HCT116 (cell line): ENCODE data around the gene ARHGAP23. TPM values are rescaled to one million over a fixed set of nuclear protein-coding genes. Genes with fewer than 3 reads are reported as not detected.
"Not testable (repeated sequence)": the region's sequence is repeated elsewhere in the genome, so short reads cannot be mapped to it uniquely, and the experiment has no call there.

Experiments used
- ATAC-seq: fragments of 200-7000 bp; cut with Tn5 transposase; 2 replicates; pipeline ENCODE4 v1.9.1; 2020; ENCODE audit warnings: mild to moderate bottlenecking, moderate library complexity
- BruUV-seq: library from RNA; stranded (reverse); fragments of 400-500 nt; replicated peaks from 2 replicates; lab custom pipeline; 2021; lab: Mats Ljungman, UMichigan
- CTCF ChIA-PET: fragments of 300-600 bp; sonication (Branson Sonifier 250); formaldehyde crosslinking; loops from one replicate; lab custom pipeline; 2021; ENCODE audit warnings: antibody characterized with exemption; lab: Charles Lee
- POLR2A ChIA-PET: fragments of 300-600, 350-600 bp; sonication (Branson Sonifier 250); formaldehyde crosslinking; loops from one replicate; lab custom pipeline; 2021; ENCODE audit warnings: antibody characterized with exemption; lab: Charles Lee
- RAD21 ChIA-PET, 2 experiments: fragments of 300-600 bp; sonication (Branson Sonifier 250); formaldehyde crosslinking; loops; one replicate each; lab custom pipeline; 2023; ENCODE audit warnings: low total read pairs in 2 of 2; ENCODE audit not compliant: uncharacterized antibody in 2 of 2, unreplicated experiment in 2 of 2, low non-redundant PET in 1 of 2; lab: Charles Lee
- DNase-seq: peaks from one replicate; pipeline ENCODE4 v3.0.0-alpha.2; 2010; ENCODE audit warnings: low read depth, low spot score
- H2AFZ ChIP-seq: fragments of 200-600 bp; shearing (Covaris generic), sonication (generic); 2 replicates; pipeline ENCODE4 v1.6.1; 2017; ENCODE audit warnings: low read depth, mixed run types, mixed read lengths, antibody characterized with exemption, low read length; ENCODE audit not compliant: poor library complexity, severe bottlenecking
- H3K27ac ChIP-seq: 2 replicates; pipeline ENCODE4 v1.5.1; 2012; ENCODE audit warnings: low read depth, low read length
- H3K27me3 ChIP-seq: fragments of 200-600 bp; sonication (generic); 2 replicates; pipeline ENCODE4 v1.6.1; 2016; ENCODE audit warnings: mixed run types, low read length, mixed read lengths; ENCODE audit not compliant: insufficient read depth
- H3K36me3 ChIP-seq, 2 experiments: fragments of 200-500 bp in 1 of 2; fragments of 200-600 bp in 1 of 2; sonication (Bioruptor generic) in 1 of 2; sonication (generic) in 1 of 2; 2 replicates each; pipeline versions ENCODE4 v1.5.1 to v1.6.1; 2014 to 2016; ENCODE audit warnings: low read length in 2 of 2, inconsistent platforms in 1 of 2, mixed read lengths in 1 of 2, mixed run types in 1 of 2; ENCODE audit not compliant: insufficient read depth in 2 of 2, control insufficient read depth in 1 of 2
- H3K4me1 ChIP-seq, 2 experiments: fragments of 200-600 bp in 1 of 2; sonication (generic) in 1 of 2; 2 replicates each; pipeline versions ENCODE4 v1.5.1 to v1.6.1; 2012 to 2017; ENCODE audit warnings: low read length in 2 of 2, inconsistent platforms in 1 of 2, mild to moderate bottlenecking in 1 of 2, mixed read lengths in 1 of 2, mixed run types in 1 of 2, moderate library complexity in 1 of 2; ENCODE audit not compliant: insufficient read depth in 2 of 2, control insufficient read depth in 1 of 2
- H3K4me2 ChIP-seq: fragments of 200-600 bp; sonication (generic); 2 replicates; pipeline ENCODE4 v1.6.1; 2017; ENCODE audit warnings: mixed run types, low read length, mixed read lengths
- H3K4me3 ChIP-seq, 2 experiments: fragments of 200-600 bp in 1 of 2; sonication (generic) in 1 of 2; replicated peaks in 1 of 2; 2 replicates each; pipeline ENCODE4 v1.5.1; 2011 to 2016; ENCODE audit warnings: low read length in 2 of 2, control low read depth in 1 of 2, low read depth in 1 of 2, mild to moderate bottlenecking in 1 of 2, mixed read lengths in 1 of 2, mixed run types in 1 of 2
- H3K79me2 ChIP-seq: fragments of 200-600 bp; sonication (generic); 2 replicates; pipeline ENCODE4 v1.6.1; 2017; ENCODE audit warnings: mild to moderate bottlenecking, mixed run types, low read length, moderate library complexity, mixed read lengths; ENCODE audit not compliant: insufficient read depth
- H3K9ac ChIP-seq: fragments of 200-600 bp; sonication (generic); 2 replicates; pipeline ENCODE4 v1.6.1; 2016; ENCODE audit warnings: low read length, mixed read lengths
- H3K9me2 ChIP-seq: fragments of 200-600 bp; sonication (generic), shearing (Covaris generic); 2 replicates; pipeline ENCODE4 v1.6.1; 2017; ENCODE audit warnings: mixed run types, mild to moderate bottlenecking, moderate library complexity; ENCODE audit not compliant: insufficient read depth
- H3K9me3 ChIP-seq, 2 experiments: fragments of 200-500 bp in 1 of 2; fragments of 200-600 bp in 1 of 2; sonication (Bioruptor generic) in 1 of 2; sonication (generic) in 1 of 2; 2 replicates each; pipeline ENCODE4 v1.6.1; 2014 to 2017; ENCODE audit warnings: low read length in 2 of 2, mixed read lengths in 2 of 2, inconsistent platforms in 1 of 2, low read depth in 1 of 2, mild to moderate bottlenecking in 1 of 2, mixed run types in 1 of 2, moderate library complexity in 1 of 2; ENCODE audit not compliant: control insufficient read depth in 1 of 2, insufficient read depth in 1 of 2
- H4K20me1 ChIP-seq: fragments of 200-600 bp; sonication (generic), shearing (Covaris generic); 2 replicates; pipeline ENCODE4 v1.6.1; 2017; ENCODE audit warnings: mixed run types, mild to moderate bottlenecking, moderate library complexity; ENCODE audit not compliant: insufficient read depth
- CTCF ChIP-seq, 3 experiments: fragments of 200-600 bp in 1 of 3; sonication (generic) in 1 of 3; IDR thresholded peaks in 2 of 3; conservative IDR thresholded peaks in 1 of 3; 2 replicates each; pipeline ENCODE4 v1.5.1; 2012 to 2017; ENCODE audit warnings: low read depth in 2 of 3, low read length in 2 of 3, antibody characterized with exemption in 1 of 3, borderline replicate concordance in 1 of 3, control low read depth in 1 of 3, mild to moderate bottlenecking in 1 of 3, mixed read lengths in 1 of 3, mixed run types in 1 of 3, moderate library complexity in 1 of 3; ENCODE audit not compliant: insufficient read depth in 1 of 3
- EZH2phosphoT487 ChIP-seq: fragments of 200-600 bp; IDR thresholded peaks from 2 replicates; pipeline ENCODE4 v1.6.1; 2018; ENCODE audit warnings: antibody characterized with exemption, borderline replicate concordance
- JUND ChIP-seq: IDR thresholded peaks from 2 replicates; pipeline ENCODE4 v1.6.1; 2012
- SRF ChIP-seq: IDR thresholded peaks from 2 replicates; pipeline ENCODE4 v1.6.1; 2012; ENCODE audit warnings: low read depth
- intact Hi-C: fragments of 100-400 bp; cut with micrococcal nuclease; formaldehyde crosslinking; loops from 2 replicates; pipeline ENCODE4 v1.10.0; 2022
- total RNA-seq: library from RNA; stranded (reverse); gene quantifications from one replicate; pipeline ENCODE4 v1.2.1, GENCODE V29; 2021; ENCODE audit not compliant: unreplicated experiment
- TF ChIP-seq, protein P1 (sequence below): IDR thresholded peaks from 2 replicates; pipeline ENCODE4 v1.6.1; 2012; ENCODE audit warnings: low read depth
- TF ChIP-seq, protein P2 (sequence below): IDR thresholded peaks from 2 replicates; pipeline ENCODE4 v1.6.1; 2012

ARHGAP23 gene
- total RNA-seq, 1 experiment from 2014 or later, result 41.0 TPM

DNA sequence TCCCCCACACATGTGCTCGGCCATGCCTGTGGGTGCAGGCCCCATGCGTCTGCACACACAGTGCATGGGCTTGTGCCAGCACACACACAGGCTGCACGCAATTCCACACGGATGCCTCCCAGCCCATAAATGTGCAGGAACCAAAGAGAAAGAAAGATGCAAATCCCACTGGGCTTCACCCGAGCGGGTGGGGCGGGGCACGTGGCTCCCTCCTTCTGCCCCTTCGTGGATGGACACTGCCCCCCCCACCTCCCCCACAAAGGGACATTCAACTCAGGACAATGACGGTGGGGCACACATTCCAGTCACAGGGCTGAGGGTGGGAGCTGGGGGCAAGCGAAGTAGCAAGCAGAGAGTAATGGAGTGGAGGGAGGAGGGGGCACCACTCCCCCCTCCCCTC is 102.6 kb downstream of the ARHGAP23 start:
- DNase-seq, H3K9me3 ChIP-seq, H3K9ac ChIP-seq, CTCF ChIA-PET, intact Hi-C loops, H3K27ac ChIP-seq, H3K27me3 ChIP-seq, POLR2A ChIA-PET, RAD21 ChIA-PET, H3K36me3 ChIP-seq, ATAC-seq, H3K4me2 ChIP-seq, H3K79me2 ChIP-seq, H4K20me1 ChIP-seq, BruUV-seq, H2AFZ ChIP-seq, H3K9me2 ChIP-seq, H3K4me3 ChIP-seq, H3K4me1 ChIP-seq: not testable (repeated sequence)

GRCh38 chr17:38531761-38532160 is 103.5 kb downstream of the ARHGAP23 start:
- H3K79me2 ChIP-seq, H3K4me1 ChIP-seq, BruUV-seq, H3K27ac ChIP-seq, intact Hi-C loops, DNase-seq, H3K27me3 ChIP-seq, H3K4me3 ChIP-seq, H3K4me2 ChIP-seq, H3K9ac ChIP-seq, ATAC-seq, H3K9me3 ChIP-seq, H3K9me2 ChIP-seq, H2AFZ ChIP-seq, CTCF ChIA-PET, H4K20me1 ChIP-seq, POLR2A ChIA-PET, RAD21 ChIA-PET, H3K36me3 ChIP-seq: not testable (repeated sequence)

GRCh38 chr17:38532451-38532850 is 104.2 kb downstream of the ARHGAP23 start:
- no TSS peak for BruUV-seq
- Histone ChIP-seq H3K4me3 (no peak overlapping the region), H3K9me3 (no peaks in the 10 kb centered on the region), H3K36me3 (no peaks in the 10 kb centered on the region), H3K9ac (no peak overlapping the region), H3K4me1 (no peaks in the 10 kb centered on the region), H3K27ac (no peak overlapping the region), H3K9me2 (no peaks in the 10 kb centered on the region), H2AFZ (no peak overlapping the region), H3K4me2 (no peak overlapping the region), H3K27me3 (no peaks in the 10 kb centered on the region), H4K20me1 (no peaks in the 10 kb centered on the region), H3K79me2 (no peaks in the 10 kb centered on the region)
- TF ChIP-seq, protein P1, sequence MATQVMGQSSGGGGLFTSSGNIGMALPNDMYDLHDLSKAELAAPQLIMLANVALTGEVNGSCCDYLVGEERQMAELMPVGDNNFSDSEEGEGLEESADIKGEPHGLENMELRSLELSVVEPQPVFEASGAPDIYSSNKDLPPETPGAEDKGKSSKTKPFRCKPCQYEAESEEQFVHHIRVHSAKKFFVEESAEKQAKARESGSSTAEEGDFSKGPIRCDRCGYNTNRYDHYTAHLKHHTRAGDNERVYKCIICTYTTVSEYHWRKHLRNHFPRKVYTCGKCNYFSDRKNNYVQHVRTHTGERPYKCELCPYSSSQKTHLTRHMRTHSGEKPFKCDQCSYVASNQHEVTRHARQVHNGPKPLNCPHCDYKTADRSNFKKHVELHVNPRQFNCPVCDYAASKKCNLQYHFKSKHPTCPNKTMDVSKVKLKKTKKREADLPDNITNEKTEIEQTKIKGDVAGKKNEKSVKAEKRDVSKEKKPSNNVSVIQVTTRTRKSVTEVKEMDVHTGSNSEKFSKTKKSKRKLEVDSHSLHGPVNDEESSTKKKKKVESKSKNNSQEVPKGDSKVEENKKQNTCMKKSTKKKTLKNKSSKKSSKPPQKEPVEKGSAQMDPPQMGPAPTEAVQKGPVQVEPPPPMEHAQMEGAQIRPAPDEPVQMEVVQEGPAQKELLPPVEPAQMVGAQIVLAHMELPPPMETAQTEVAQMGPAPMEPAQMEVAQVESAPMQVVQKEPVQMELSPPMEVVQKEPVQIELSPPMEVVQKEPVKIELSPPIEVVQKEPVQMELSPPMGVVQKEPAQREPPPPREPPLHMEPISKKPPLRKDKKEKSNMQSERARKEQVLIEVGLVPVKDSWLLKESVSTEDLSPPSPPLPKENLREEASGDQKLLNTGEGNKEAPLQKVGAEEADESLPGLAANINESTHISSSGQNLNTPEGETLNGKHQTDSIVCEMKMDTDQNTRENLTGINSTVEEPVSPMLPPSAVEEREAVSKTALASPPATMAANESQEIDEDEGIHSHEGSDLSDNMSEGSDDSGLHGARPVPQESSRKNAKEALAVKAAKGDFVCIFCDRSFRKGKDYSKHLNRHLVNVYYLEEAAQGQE, result no peak
- TF ChIP-seq, protein P2, sequence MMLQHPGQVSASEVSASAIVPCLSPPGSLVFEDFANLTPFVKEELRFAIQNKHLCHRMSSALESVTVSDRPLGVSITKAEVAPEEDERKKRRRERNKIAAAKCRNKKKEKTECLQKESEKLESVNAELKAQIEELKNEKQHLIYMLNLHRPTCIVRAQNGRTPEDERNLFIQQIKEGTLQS, result no peak
- no peak for TF ChIP-seq JUND
- no peak for TF ChIP-seq EZH2phosphoT487
- no peak for TF ChIP-seq SRF
- TF ChIP-seq CTCF (IDR thresholded peaks at IDR 0.05 in 2 of 3, conservative IDR thresholded peaks at IDR 0.05 in 1 of 3; ENCODE audit: borderline replicate concordance in 1 of 3, insufficient read depth in 1 of 3, low read depth in 2 of 3, low read length in 2 of 3), result no peak
- no peak for ATAC-seq
- POLR2A ChIA-PET, result no interaction called here
- CTCF ChIA-PET, result no interaction called here
- intact Hi-C loops, result no loop called here
- RAD21 ChIA-PET, result no interaction called here
- DNase-seq, result no peak
